Endothelial cell of umbilical vein (primary cell): ENCODE results near the gene KIF24. TPM values are rescaled to one million over a fixed set of nuclear protein-coding genes. Genes with fewer than 3 reads are reported as not detected.

ENCODE experiments used
- BruUV-seq: library from RNA; stranded (reverse); fragments of 400-500 nt; replicated peaks from 2 replicates; lab custom pipeline; 2021; lab: Mats Ljungman, UMichigan
- CTCF ChIA-PET: fragments of 300-600, 350-600 bp; sonication (Branson Sonifier 250); formaldehyde crosslinking; loops from one replicate; lab custom pipeline; 2021; ENCODE audit warnings: antibody characterized with exemption, inconsistent platforms; lab: Charles Lee
- POLR2A ChIA-PET: fragments of 300-600, 350-600 bp; sonication (Branson Sonifier 250); formaldehyde crosslinking; loops from one replicate; lab custom pipeline; 2021; ENCODE audit warnings: antibody characterized with exemption, inconsistent platforms; lab: Charles Lee
- DNase-seq: peaks from one replicate; pipeline ENCODE4 v3.0.0-alpha.2; 2011; ENCODE audit warnings: low read depth, low spot score
- FAIRE-seq: peaks from 2 replicates; lab custom pipeline; 2011; peaks lifted over from hg19 to GRCh38; lab: Jason Lieb, UNC
- H2AFZ ChIP-seq: 2 replicates; pipeline ENCODE4 v1.6.0; 2012; ENCODE audit warnings: low read depth, low read length, control low read depth, inconsistent platforms
- H3K27ac ChIP-seq: 2 replicates; pipeline ENCODE4 v1.5.1; 2011; ENCODE audit warnings: low read depth, mild to moderate bottlenecking, control low read depth, low read length, moderate library complexity; ENCODE audit not compliant: insufficient read depth
- H3K27me3 ChIP-seq, 2 experiments: 2 replicates each; pipeline versions ENCODE4 v1.6.0 to v1.6.1; 2011; ENCODE audit warnings: low read length in 2 of 2, mixed read lengths in 1 of 2; ENCODE audit not compliant: control insufficient read depth in 2 of 2, insufficient read depth in 2 of 2
- H3K36me3 ChIP-seq, 2 experiments: 2 replicates in 1 of 2; 3 replicates in 1 of 2; pipeline ENCODE4 v1.5.1; 2011; ENCODE audit warnings: low read length in 2 of 2, mild to moderate bottlenecking in 1 of 2, moderate library complexity in 1 of 2; ENCODE audit not compliant: control insufficient read depth in 2 of 2, insufficient read depth in 2 of 2; ENCODE audit errors: extremely low read depth in 1 of 2
- H3K4me1 ChIP-seq: 3 replicates; pipeline ENCODE4 v1.5.1; 2011; ENCODE audit warnings: mild to moderate bottlenecking, low read length; ENCODE audit not compliant: control insufficient read depth, insufficient read depth; ENCODE audit errors: extremely low read depth
- H3K4me2 ChIP-seq: 2 replicates; pipeline ENCODE4 v1.6.1; 2011; ENCODE audit warnings: low read length, control low read depth, mixed read lengths; ENCODE audit not compliant: insufficient read depth
- H3K4me3 ChIP-seq, 3 experiments: fragments of 200-600 bp in 1 of 3; sonication (generic), shearing (Covaris generic) in 1 of 3; replicated peaks in 1 of 3; 2 replicates each; pipeline ENCODE4 v1.5.1; 2011 to 2016; ENCODE audit warnings: control low read depth in 3 of 3, low read length in 3 of 3, mild to moderate bottlenecking in 2 of 3, inconsistent platforms in 1 of 3, low read depth in 1 of 3, moderate library complexity in 1 of 3; ENCODE audit not compliant: insufficient read depth in 1 of 3
- H3K79me2 ChIP-seq: 2 replicates; pipeline ENCODE4 v1.6.0; 2012; ENCODE audit warnings: low read length, inconsistent platforms; ENCODE audit not compliant: control insufficient read depth, insufficient read depth
- H3K9ac ChIP-seq: replicated peaks from 2 replicates; pipeline ENCODE3; 2011; ENCODE audit warnings: low read length, control low read depth; ENCODE audit not compliant: insufficient read depth; ENCODE audit errors: extremely low read depth
- H3K9me1 ChIP-seq: replicated peaks from 3 replicates; pipeline ENCODE4 v1.6.0; 2011; ENCODE audit warnings: mild to moderate bottlenecking, low read length; ENCODE audit not compliant: control insufficient read depth, insufficient read depth; ENCODE audit errors: extremely low read depth
- H3K9me3 ChIP-seq: replicated peaks from 2 replicates; pipeline ENCODE4 v1.5.1; 2012; ENCODE audit warnings: low read length, inconsistent platforms; ENCODE audit not compliant: control insufficient read depth, insufficient read depth
- H4K20me1 ChIP-seq: replicated peaks from 2 replicates; pipeline ENCODE3; 2011; ENCODE audit warnings: mild to moderate bottlenecking, low read length; ENCODE audit not compliant: control insufficient read depth, insufficient read depth; ENCODE audit errors: extremely low read depth
- CTCF ChIP-seq, 2 donors: IDR thresholded peaks; 1 replicate in 1 of 2; 2 replicates in 1 of 2; pipeline ENCODE4 v1.5.1; 2011; ENCODE audit warnings: low read length in 2 of 2, mild to moderate bottlenecking in 2 of 2, moderate library complexity in 2 of 2, control low read depth in 1 of 2, inconsistent platforms in 1 of 2, low read depth in 1 of 2; ENCODE audit not compliant: insufficient read depth in 1 of 2; ENCODE audit errors: extremely low read depth in 1 of 2
- EZH2 ChIP-seq: IDR thresholded peaks from 2 replicates; pipeline ENCODE4 v1.6.1; 2012; ENCODE audit warnings: borderline replicate concordance, low read depth, mild to moderate bottlenecking, moderate library complexity, low read length, inconsistent platforms; ENCODE audit not compliant: severe bottlenecking
- FOS ChIP-seq: IDR thresholded peaks from 2 replicates; pipeline ENCODE4 v1.6.1; 2011; ENCODE audit warnings: mild to moderate bottlenecking, low read length, moderate library complexity, borderline replicate concordance; ENCODE audit not compliant: insufficient read depth
- GATA2 ChIP-seq: IDR thresholded peaks from 2 replicates; pipeline ENCODE4 v1.7.0; 2011; ENCODE audit warnings: low read depth, mild to moderate bottlenecking, moderate library complexity, mixed read lengths, low read length; ENCODE audit not compliant: insufficient read length, insufficient read depth
- JUN ChIP-seq: IDR thresholded peaks from 2 replicates; pipeline ENCODE4 v1.6.1; 2011; ENCODE audit warnings: borderline replicate concordance, low read depth; ENCODE audit not compliant: insufficient read length, insufficient read depth
- MAX ChIP-seq: IDR thresholded peaks from 2 replicates; pipeline ENCODE4 v1.6.1; 2011; ENCODE audit not compliant: insufficient read depth, insufficient read length
- MYC ChIP-seq: IDR thresholded peaks from one replicate; pipeline ENCODE4 v1.6.1; 2011; ENCODE audit warnings: mild to moderate bottlenecking, low read depth, low read length
- POLR2A ChIP-seq: IDR thresholded peaks from 2 replicates; pipeline ENCODE4 v1.6.1; 2012; ENCODE audit warnings: low read depth, mild to moderate bottlenecking, control low read depth, low read length
- POLR2AphosphoS5 ChIP-seq: IDR thresholded peaks from 2 replicates; pipeline ENCODE4 v1.6.1; 2012; ENCODE audit warnings: low read depth, mild to moderate bottlenecking, control low read depth, low read length, moderate library complexity; ENCODE audit not compliant: insufficient read depth
- dilution Hi-C: fragments of 300-500 bp; cut with MboI; formaldehyde crosslinking; loops from one replicate; pipeline ENCODE4 v1.15.0; 2019; ENCODE audit warnings: low sequenced_read_pairs; ENCODE audit not compliant: extremely low pct_ligation_motif_present
- intact Hi-C: fragments of 100-400 bp; cut with micrococcal nuclease; formaldehyde crosslinking; loops from one replicate; pipeline ENCODE4 v1.10.0; 2022
- polyA plus RNA-seq, 4 experiments: library from polyadenylated mRNA; depleted of rRNA in 3 of 4; stranded (reverse) in 3 of 4; unstranded in 1 of 4; fragments of >200 nt; gene quantifications; 2 replicates each; pipeline versions ENCODE4 v1.2.1 to v1.2.3, GENCODE V29; 2011 to 2012; ENCODE audit warnings: missing spikeins in 1 of 4
- total RNA-seq: library from RNA; stranded (reverse); gene quantifications from 2 replicates; pipeline ENCODE4 v1.2.3, GENCODE V29; 2021

The KIF24 gene
- total and polyA plus RNA-seq, 2 donors (not counting 3 experiments of a cell fraction or from before 2014, with no cell fraction given): 2.1 to 4.8 TPM

GRCh38 chr9:34343090-34343489 is 14.0 kb upstream of the KIF24 start:
- Histone ChIP-seq H4K20me1 (no peaks in the 10 kb centered on the region), H3K27ac (no peak overlapping the region), H3K9ac (no peak overlapping the region), H3K4me3 (no peak overlapping the region), H3K27me3 (no peaks in the 10 kb centered on the region), H3K4me2 (no peak overlapping the region), H3K36me3 (peaks cover 4 to 26% of the 10 kb centered on the region in 2 experiments), H3K4me1 (no peaks in the 10 kb centered on the region), H3K79me2 (no peaks in the 10 kb centered on the region), H3K9me1 (no peaks in the 10 kb centered on the region), H3K9me3 (no peaks in the 10 kb centered on the region), H2AFZ (no peak overlapping the region)
- FAIRE-seq (no peak), DNase-seq (no peak)
- dilution Hi-C loops: no loop called here
- CTCF ChIA-PET: interaction anchor here (1.0 to 2.2 kb wide), 3 partner anchors 15 to 37 kb away, joined by 3 to 8 read pairs (median 4); no protein-coding TSS in a partner anchor
- POLR2A ChIA-PET: no interaction called here
- BruUV-seq: TSS peak; percentile 39
- TF ChIP-seq CTCF (IDR thresholded peaks at IDR 0.05; ENCODE audit: extremely low read depth in 1 of 2, insufficient read depth in 1 of 2, low read depth in 1 of 2, low read length in 2 of 2) (no peak), POLR2A (no peak), EZH2 (no peak), POLR2AphosphoS5 (no peak), FOS (no peak), JUN (no peak), MAX (no peak), MYC (no peak), GATA2 (no peak)
- intact Hi-C loops: no loop called here
